ENCODE results near the gene UBXN11.

UBXN11 gene

GRCh38 chr1:26265405-26265804 lies 41.0 kb downstream of the UBXN11 start:
- H3K79me2 ChIP-seq (ENCODE audit: insufficient read depth, low read length): no peaks in the 10 kb centered on the region
- H3K9me2 ChIP-seq (ENCODE audit: low read depth, low read length): no peaks in the 10 kb centered on the region
- H3K36me3 ChIP-seq (ENCODE audit: insufficient read depth, low read length): peaks cover 95% of the 10 kb centered on the region
- H3K4me1 ChIP-seq (ENCODE audit: insufficient read depth, low read length, severe bottlenecking): no peaks in the 10 kb centered on the region
- no peaks in the 10 kb centered on the region for H3F3A ChIP-seq (ENCODE audit: insufficient read depth, low read length)
- H3K4me2 ChIP-seq (ENCODE audit: low read length): no peak overlapping the region
- peaks cover 6% of the 10 kb centered on the region; the same call in 1 of the 2 replicates for H3K9me3 ChIP-seq (ENCODE audit: low read length)
- no peak overlapping the region for H3K27ac ChIP-seq (ENCODE audit: low read depth, low read length, poor library complexity, severe bottlenecking)
- TF ChIP-seq, protein P1, sequence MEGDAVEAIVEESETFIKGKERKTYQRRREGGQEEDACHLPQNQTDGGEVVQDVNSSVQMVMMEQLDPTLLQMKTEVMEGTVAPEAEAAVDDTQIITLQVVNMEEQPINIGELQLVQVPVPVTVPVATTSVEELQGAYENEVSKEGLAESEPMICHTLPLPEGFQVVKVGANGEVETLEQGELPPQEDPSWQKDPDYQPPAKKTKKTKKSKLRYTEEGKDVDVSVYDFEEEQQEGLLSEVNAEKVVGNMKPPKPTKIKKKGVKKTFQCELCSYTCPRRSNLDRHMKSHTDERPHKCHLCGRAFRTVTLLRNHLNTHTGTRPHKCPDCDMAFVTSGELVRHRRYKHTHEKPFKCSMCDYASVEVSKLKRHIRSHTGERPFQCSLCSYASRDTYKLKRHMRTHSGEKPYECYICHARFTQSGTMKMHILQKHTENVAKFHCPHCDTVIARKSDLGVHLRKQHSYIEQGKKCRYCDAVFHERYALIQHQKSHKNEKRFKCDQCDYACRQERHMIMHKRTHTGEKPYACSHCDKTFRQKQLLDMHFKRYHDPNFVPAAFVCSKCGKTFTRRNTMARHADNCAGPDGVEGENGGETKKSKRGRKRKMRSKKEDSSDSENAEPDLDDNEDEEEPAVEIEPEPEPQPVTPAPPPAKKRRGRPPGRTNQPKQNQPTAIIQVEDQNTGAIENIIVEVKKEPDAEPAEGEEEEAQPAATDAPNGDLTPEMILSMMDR (IDR thresholded peaks at IDR 0.05; ENCODE audit: low read length): no peak
- TF ChIP-seq EZH2 (IDR thresholded peaks at IDR 0.05; ENCODE audit: borderline replicate concordance, low read length): no peak
- no peaks in the 10 kb centered on the region for H3K27me3 ChIP-seq (ENCODE audit: insufficient read depth, low read length)
- H3K4me3 ChIP-seq (ENCODE audit: low read depth, low read length, poor library complexity, severe bottlenecking): no peak overlapping the region
- no peak overlapping the region for H2AFZ ChIP-seq (ENCODE audit: low read length)
- H4K20me1 ChIP-seq (ENCODE audit: insufficient read depth, low read length): no peaks in the 10 kb centered on the region
- H3K9ac ChIP-seq (ENCODE audit: low read length): no peak overlapping the region

DNA sequence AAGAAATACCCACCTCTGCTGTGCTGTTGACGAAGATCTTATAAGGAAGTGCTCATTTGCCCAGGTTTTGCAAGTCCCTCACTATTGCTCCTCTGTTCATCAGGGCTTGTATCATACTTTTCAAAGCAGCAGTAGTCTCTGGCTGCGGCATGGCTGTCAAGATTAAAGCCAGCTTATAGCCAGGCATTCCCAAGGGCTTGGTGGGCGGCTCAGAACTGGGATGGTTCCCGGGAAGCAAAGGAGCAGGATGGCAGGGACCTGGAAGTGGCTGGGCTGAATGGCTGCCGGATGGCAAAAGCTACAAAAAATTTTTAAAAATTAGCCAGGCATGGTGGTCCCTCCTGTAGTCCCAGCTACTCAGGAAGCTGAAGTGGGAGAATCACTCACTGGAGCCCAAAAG lies 43.2 kb downstream of the UBXN11 start:
- Histone ChIP-seq H3K9me2 (ENCODE audit: low read depth, low read length) (no peaks in the 10 kb centered on the region), H3K27me3 (ENCODE audit: insufficient read depth, low read length) (no peaks in the 10 kb centered on the region), H3K4me1 (ENCODE audit: insufficient read depth, low read length, severe bottlenecking) (peaks cover 4% of the 10 kb centered on the region), H3K9me3 (ENCODE audit: low read length) (peaks cover under 1% of the 10 kb centered on the region; the same call in 1 of the 2 replicates), H3F3A (ENCODE audit: insufficient read depth, low read length) (no peaks in the 10 kb centered on the region), H3K4me3 (ENCODE audit: low read depth, low read length, poor library complexity, severe bottlenecking) (no peak overlapping the region), H2AFZ (ENCODE audit: low read length) (no peak overlapping the region), H3K79me2 (ENCODE audit: insufficient read depth, low read length) (no peaks in the 10 kb centered on the region), H3K9ac (ENCODE audit: low read length) (no peak overlapping the region), H3K27ac (ENCODE audit: low read depth, low read length, poor library complexity, severe bottlenecking) (no peak overlapping the region), H3K4me2 (ENCODE audit: low read length) (no peak overlapping the region), H4K20me1 (ENCODE audit: insufficient read depth, low read length) (no peaks in the 10 kb centered on the region), H3K36me3 (ENCODE audit: insufficient read depth, low read length) (peaks cover 94% of the 10 kb centered on the region)
- TF ChIP-seq, protein P1 (IDR thresholded peaks at IDR 0.05; ENCODE audit: low read length): no peak
- no peak for TF ChIP-seq EZH2 (IDR thresholded peaks at IDR 0.05; ENCODE audit: borderline replicate concordance, low read length)

- Histone ChIP-seq H3K9me2 (ENCODE audit: low read depth, low read length) (no peaks in the 10 kb centered on the region), H3K4me3 (ENCODE audit: low read depth, low read length, poor library complexity, severe bottlenecking) (no peak overlapping the region), H4K20me1 (ENCODE audit: insufficient read depth, low read length) (no peaks in the 10 kb centered on the region), H3K27me3 (ENCODE audit: insufficient read depth, low read length) (no peaks in the 10 kb centered on the region), H3K27ac (ENCODE audit: low read depth, low read length, poor library complexity, severe bottlenecking) (no peak overlapping the region), H3K79me2 (ENCODE audit: insufficient read depth, low read length) (no peaks in the 10 kb centered on the region), H3K4me2 (ENCODE audit: low read length) (no peak overlapping the region), H3F3A (ENCODE audit: insufficient read depth, low read length) (no peaks in the 10 kb centered on the region), H3K9ac (ENCODE audit: low read length) (no peak overlapping the region), H3K9me3 (ENCODE audit: low read length) (no peaks in the 10 kb centered on the region), H3K36me3 (ENCODE audit: insufficient read depth, low read length) (peaks cover 89% of the 10 kb centered on the region), H3K4me1 (ENCODE audit: insufficient read depth, low read length, severe bottlenecking) (peaks cover 14% of the 10 kb centered on the region), H2AFZ (ENCODE audit: low read length) (no peak overlapping the region)
- TF ChIP-seq, protein P1 (IDR thresholded peaks at IDR 0.05; ENCODE audit: low read length): no peak
- no peak for TF ChIP-seq EZH2 (IDR thresholded peaks at IDR 0.05; ENCODE audit: borderline replicate concordance, low read length)
Observed at GRCh38 chr1:26259578-26259977, 46.9 kb downstream of the UBXN11 start.
